T47D (cell line): ENCODE measurements around the gene GPR180.
"Not testable (repeated sequence)": the region's sequence is repeated elsewhere in the genome, so short reads cannot be mapped to it uniquely, and the experiment has no call there.

ENCODE experiments used
- DNase-seq, 2 experiments: peaks; one replicate each; pipeline versions ENCODE4 v3.0.0 to v3.0.0-alpha.2; 2011 to 2012; ENCODE audit warnings: low read depth in 1 of 2, low spot score in 1 of 2
- JUND ChIP-seq: IDR thresholded peaks from 2 replicates; pipeline ENCODE4 v1.6.1; 2012; ENCODE audit warnings: low read depth
- in situ Hi-C: cut with HindIII; loops from 2 replicates; pipeline ENCODE4 v1.10.0; 2016; ENCODE audit warnings: low sequenced_read_pairs, low pct_unique_long_range_greater_than_20kb

The GPR180 gene

GRCh38 chr13:94636942-94637578, 35.4 kb downstream of the GPR180 start:
- in situ Hi-C loops = no loop called here
- no peak for DNase-seq
- TF ChIP-seq JUND = no peak

- DNase-seq, in situ Hi-C loops: not testable (repeated sequence)
These were observed 36.0 kb downstream of the GPR180 start for GRCh38 chr13:94637677-94638076.

GRCh38 chr13:94640721-94641120, 39.1 kb downstream of the GPR180 start:
- DNase-seq = no peak
- in situ Hi-C loops = no loop called here
- TF ChIP-seq JUND = no peak

- no peak for TF ChIP-seq JUND
- in situ Hi-C loops = no loop called here
- DNase-seq = no peak
These were observed 39.8 kb downstream of the GPR180 start for GRCh38 chr13:94641409-94641941.

- TF ChIP-seq JUND = no peak
- DNase-seq = no peak
- in situ Hi-C loops = no loop called here
These were observed 45.2 kb downstream of the GPR180 start for GRCh38 chr13:94646904-94647303.

GRCh38 chr13:94656176-94656575, 54.5 kb downstream of the GPR180 start:
- no peak for DNase-seq
- in situ Hi-C loops = no loop called here
- TF ChIP-seq JUND = no peak

- in situ Hi-C loops = no loop called here
- no peak for TF ChIP-seq JUND
- no peak for DNase-seq
These were observed 55.1 kb downstream of the GPR180 start for GRCh38 chr13:94656766-94657165.

GRCh38 chr13:94657167-94657566, 55.5 kb downstream of the GPR180 start:
- TF ChIP-seq JUND = no peak
- in situ Hi-C loops = no loop called here
- DNase-seq = no peak

GRCh38 chr13:94658926-94659597, 57.4 kb downstream of the GPR180 start:
- in situ Hi-C loops = no loop called here
- no peak for DNase-seq
- TF ChIP-seq JUND = no peak

GRCh38 chr13:94659598-94659946, 57.9 kb downstream of the GPR180 start:
- no peak for DNase-seq
- TF ChIP-seq JUND = no peak
- in situ Hi-C loops = no loop called here

GRCh38 chr13:94660695-94661326, 59.2 kb downstream of the GPR180 start:
- in situ Hi-C loops = no loop called here
- TF ChIP-seq JUND = no peak
- DNase-seq = peak in 1 of 2 experiments; percentile 24

- no peak for DNase-seq
- TF ChIP-seq JUND = no peak
- in situ Hi-C loops = no loop called here
These were observed 59.7 kb downstream of the GPR180 start for GRCh38 chr13:94661406-94661805.

GRCh38 chr13:94662274-94662945, 60.8 kb downstream of the GPR180 start:
- in situ Hi-C loops = no loop called here
- no peak for TF ChIP-seq JUND
- no peak for DNase-seq
